Measurements from ENCODE around the gene RRAS.

DNA sequence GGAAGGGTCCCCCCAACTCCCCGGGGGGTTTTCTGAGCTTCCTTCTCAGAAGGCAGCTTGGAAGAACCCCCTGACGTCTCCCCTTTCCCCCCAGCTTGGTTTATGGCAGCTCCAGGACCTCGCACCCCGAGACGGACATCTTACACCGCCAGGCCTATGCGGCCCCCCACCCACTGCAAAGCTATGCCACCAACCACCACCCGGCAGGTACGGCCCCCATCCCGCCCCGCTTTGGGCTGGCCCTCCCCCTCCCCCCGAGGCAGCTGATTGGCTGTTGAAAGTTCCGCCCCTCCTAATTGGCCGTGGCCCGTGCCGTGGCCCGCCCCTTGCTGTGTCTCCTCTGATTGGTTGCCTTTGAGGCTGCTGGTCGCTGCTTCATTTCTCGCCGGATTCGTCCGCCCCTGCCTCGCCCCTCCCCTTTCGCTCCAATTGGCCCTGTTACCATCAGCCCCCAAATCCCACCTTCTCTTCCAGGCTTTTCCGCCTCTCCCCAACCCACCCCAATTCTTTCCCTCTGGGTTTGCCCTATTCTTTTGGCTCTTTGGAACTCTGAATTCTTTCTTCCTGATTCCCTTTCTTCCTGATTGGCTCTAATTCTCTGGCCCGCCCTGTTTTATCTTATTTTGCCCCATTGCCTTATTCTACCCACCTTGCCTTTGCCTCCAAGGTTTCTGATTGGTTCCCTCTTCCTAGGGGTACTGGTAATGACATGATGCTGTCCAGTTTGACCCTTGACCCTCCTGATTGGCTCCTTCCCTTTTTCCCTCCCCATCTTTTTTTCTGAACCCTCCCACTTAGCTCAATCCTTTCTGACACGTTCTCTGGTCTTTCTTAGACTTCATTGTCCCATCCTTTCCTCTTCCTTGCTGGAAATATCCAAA lies 46.5 kb downstream of the RRAS start:
- TF ChIP-seq CTCF (IDR thresholded peaks at IDR 0.05) (no peak), POLR2A (IDR thresholded peaks at IDR 0.05) (no peak)
